Adrenal gland (tissue), 5 donors: ENCODE data around the gene POLDIP3.

Experiments used
- CTCF ChIP-seq, 6 experiments: fragments of 450-650 bp in 4 of 6; fragments of 200-600 bp in 2 of 6; sonication (generic) in 1 of 6; IDR thresholded peaks; 1 replicate in 5 of 6; 2 replicates in 1 of 6; pipeline versions ENCODE4 v1.5.1 to v1.8.0; 2016 to 2021; ENCODE audit warnings: antibody characterized with exemption in 6 of 6, mild to moderate bottlenecking in 2 of 6, moderate library complexity in 1 of 6
- POLR2A ChIP-seq, 2 donors: fragments of 450-650 bp; IDR thresholded peaks; one replicate each; pipeline ENCODE4 v1.6.1; 2017; ENCODE audit warnings: antibody characterized with exemption in 2 of 2, mild to moderate bottlenecking in 2 of 2, moderate library complexity in 1 of 2
- donor health status: DM: no; HTN: no; CAD: no.

GRCh38 chr22:42644422-42645340 lies 30.0 kb upstream of the POLDIP3 start:
- TF ChIP-seq POLR2A (IDR thresholded peaks at IDR 0.05) (no peak), CTCF (IDR thresholded peaks at IDR 0.05) (no peak)
